Occipital lobe (tissue), 2 donors: ENCODE results near the gene GALNT10. TPM values are rescaled to one million over a fixed set of nuclear protein-coding genes. Genes with fewer than 3 reads are reported as not detected.
A peak's percentile ranks its signal among the peaks of the same experiment; 100 is the strongest.

Experiments used
- DNase-seq: peaks from one replicate; lab custom pipeline; 2025; lab: John Stamatoyannopoulos, UW
- total RNA-seq: library from RNA; depleted of rRNA; stranded (reverse); fragments of >200 nt; gene quantifications from one replicate; pipeline ENCODE4 v1.2.3, GENCODE V29; 2014

Gene GALNT10
- total RNA-seq, 1 donor from 2014 or later = 10.1 TPM

- no peak for DNase-seq
These were observed 212.1 kb downstream of the GALNT10 start for GRCh38 chr5:154402611-154403010.

- DNase-seq = no peak
These were observed 212.7 kb downstream of the GALNT10 start for GRCh38 chr5:154403234-154403633.

- no peak for DNase-seq
These were observed 213.3 kb downstream of the GALNT10 start for GRCh38 chr5:154403776-154404387.

GRCh38 chr5:154405078-154405792 lies 214.7 kb downstream of the GALNT10 start:
- DNase-seq = peak; percentile 70

GRCh38 chr5:154406231-154406630 lies 215.7 kb downstream of the GALNT10 start:
- DNase-seq = no peak

GRCh38 chr5:154406826-154407225 lies 216.3 kb downstream of the GALNT10 start:
- DNase-seq = no peak

- no peak for DNase-seq
These were observed 218.3 kb downstream of the GALNT10 start for GRCh38 chr5:154408811-154409210.

GRCh38 chr5:154409230-154409840 lies 218.8 kb downstream of the GALNT10 start:
- no peak for DNase-seq

- DNase-seq = no peak
These were observed 219.5 kb downstream of the GALNT10 start for GRCh38 chr5:154410008-154410407.

- DNase-seq = no peak
These were observed 220.3 kb downstream of the GALNT10 start for GRCh38 chr5:154410786-154411185.

GRCh38 chr5:154411338-154411737 lies 220.8 kb downstream of the GALNT10 start:
- DNase-seq = no peak

GRCh38 chr5:154412316-154412715 lies 221.8 kb downstream of the GALNT10 start:
- no peak for DNase-seq

GRCh38 chr5:154412925-154413324 lies 222.4 kb downstream of the GALNT10 start:
- no peak for DNase-seq

- no peak for DNase-seq
These were observed 224.6 kb downstream of the GALNT10 start for GRCh38 chr5:154415114-154415513.

GRCh38 chr5:154418344-154418820 lies 227.8 kb downstream of the GALNT10 start:
- no peak for DNase-seq

- DNase-seq = no peak
These were observed 228.7 kb downstream of the GALNT10 start for GRCh38 chr5:154419236-154419635.

GRCh38 chr5:154421868-154422267 lies 231.3 kb downstream of the GALNT10 start:
- DNase-seq = no peak

GRCh38 chr5:154422298-154422697 lies 231.8 kb downstream of the GALNT10 start:
- no peak for DNase-seq

GRCh38 chr5:154428208-154428607 lies 237.7 kb downstream of the GALNT10 start:
- no peak for DNase-seq

- no peak for DNase-seq
These were observed 238.8 kb downstream of the GALNT10 start for GRCh38 chr5:154429341-154429740.

GRCh38 chr5:154430466-154430865 lies 239.9 kb downstream of the GALNT10 start:
- no peak for DNase-seq

- DNase-seq = no peak
These were observed 240.6 kb downstream of the GALNT10 start for GRCh38 chr5:154430961-154431630.
